Spleen (tissue), 3 donors: Measurements from ENCODE around the gene PPP3CA.

Experiments used
- POLR2A ChIP-seq, 3 donors: fragments of 450-650 bp; IDR thresholded peaks; one replicate each; pipeline ENCODE4 v1.5.1; 2017; ENCODE audit warnings: antibody characterized with exemption in 3 of 3, mild to moderate bottlenecking in 1 of 3
- POLR2AphosphoS5 ChIP-seq, 3 donors: sonication (generic); formaldehyde crosslinking; IDR thresholded peaks; one replicate each; pipeline ENCODE4 v1.5.1; 2017; ENCODE audit warnings: antibody characterized with exemption in 3 of 3

- no peak for TF ChIP-seq POLR2A (IDR thresholded peaks at IDR 0.05)
- TF ChIP-seq POLR2AphosphoS5 (IDR thresholded peaks at IDR 0.05): no peak
Measured at GRCh38 chr4:101123231-101123630, 224.1 kb downstream of the PPP3CA start.
